SK-N-SH (cell line): ENCODE measurements around the gene C4BPB. TPM values are rescaled to one million over a fixed set of nuclear protein-coding genes. Genes with fewer than 3 reads are reported as not detected.

Experiments
- CTCF ChIA-PET: fragments of 300-600, 350-600 bp; formaldehyde crosslinking; extraction: SDS; loops from one replicate; lab custom pipeline; 2021; lab: Yijun Ruan, JAX
- POLR2A ChIA-PET: fragments of 350-600 bp; sonication (Branson Sonifier 250); formaldehyde crosslinking; extraction: SDS; loops from one replicate; lab custom pipeline; 2020; ENCODE audit warnings: antibody characterized with exemption, inconsistent platforms; lab: Yijun Ruan, JAX
- DNase-seq: peaks from one replicate; pipeline ENCODE4 v3.0.0; 2012
- H2AFZ ChIP-seq: fragments of 200-600 bp; sonication (generic); 2 replicates; pipeline ENCODE4 v1.8.1; 2016; ENCODE audit warnings: antibody characterized with exemption, mild to moderate bottlenecking, low read depth
- H3F3A ChIP-seq: fragments of 200-600 bp; sonication (generic); replicated peaks from 2 replicates; pipeline ENCODE3; 2016; ENCODE audit warnings: antibody characterized with exemption, mild to moderate bottlenecking; ENCODE audit not compliant: insufficient read depth
- H3K27ac ChIP-seq, 2 experiments: fragments of 200-500 bp in 1 of 2; fragments of 200-600 bp in 1 of 2; sonication (Bioruptor generic) in 1 of 2; sonication (generic), shearing (Covaris generic) in 1 of 2; 2 replicates each; pipeline versions ENCODE4 v1.5.1 to v1.6.1; 2014 to 2016; ENCODE audit warnings: low read depth in 2 of 2, inconsistent platforms in 1 of 2, low read length in 1 of 2, mild to moderate bottlenecking in 1 of 2, mixed read lengths in 1 of 2
- H3K27me3 ChIP-seq: fragments of 200-600 bp; sonication (generic), shearing (Covaris generic); 2 replicates; pipeline ENCODE4 v1.6.1; 2016; ENCODE audit warnings: mixed run types; ENCODE audit not compliant: insufficient read depth
- H3K36me3 ChIP-seq, 2 experiments: fragments of 200-500 bp in 1 of 2; fragments of 200-600 bp in 1 of 2; sonication (Bioruptor generic) in 1 of 2; sonication (generic) in 1 of 2; replicated peaks in 1 of 2; 2 replicates each; pipeline versions ENCODE3 to v1.5.1; 2014 to 2016; ENCODE audit warnings: low read length in 1 of 2, mild to moderate bottlenecking in 1 of 2; ENCODE audit not compliant: insufficient read depth in 2 of 2, control insufficient read depth in 1 of 2
- H3K4me1 ChIP-seq, 2 experiments: fragments of 200-500 bp in 1 of 2; fragments of 200-600 bp in 1 of 2; sonication (Bioruptor generic) in 1 of 2; sonication (generic), shearing (Covaris generic) in 1 of 2; 2 replicates each; pipeline versions ENCODE4 v1.5.1 to v1.6.1; 2014 to 2016; ENCODE audit warnings: low read depth in 1 of 2, low read length in 1 of 2, mixed run types in 1 of 2; ENCODE audit not compliant: insufficient read depth in 2 of 2, control insufficient read depth in 1 of 2
- H3K4me2 ChIP-seq: fragments of 200-600 bp; sonication (generic), shearing (Covaris generic); 2 replicates; pipeline ENCODE4 v1.6.1; 2017; ENCODE audit warnings: mixed run types
- H3K4me3 ChIP-seq, 2 experiments: fragments of 200-500 bp in 1 of 2; fragments of 200-600 bp in 1 of 2; sonication (Bioruptor generic) in 1 of 2; sonication (generic), shearing (Covaris generic) in 1 of 2; 2 replicates each; pipeline versions ENCODE4 v1.5.1 to v1.8.1; 2014 to 2016; ENCODE audit warnings: low read depth in 2 of 2, inconsistent platforms in 1 of 2, low read length in 1 of 2, mild to moderate bottlenecking in 1 of 2, mixed read lengths in 1 of 2, moderate library complexity in 1 of 2
- H3K79me2 ChIP-seq: fragments of 200-600 bp; sonication (generic); 2 replicates; pipeline ENCODE4 v1.8.1; 2017; ENCODE audit warnings: mild to moderate bottlenecking; ENCODE audit not compliant: insufficient read depth
- H3K9ac ChIP-seq: fragments of 200-600 bp; sonication (generic); 2 replicates; pipeline ENCODE4 v1.6.1; 2017; ENCODE audit warnings: mixed run types
- H3K9me2 ChIP-seq: fragments of 200-600 bp; sonication (generic); 2 replicates; pipeline ENCODE4 v1.6.1; 2017; ENCODE audit warnings: mixed run types
- H3K9me3 ChIP-seq: fragments of 200-600 bp; sonication (generic); 2 replicates; pipeline ENCODE4 v1.6.1; 2017; ENCODE audit warnings: mixed run types, mild to moderate bottlenecking, moderate library complexity
- H4K20me1 ChIP-seq: fragments of 200-600 bp; sonication (generic); 2 replicates; pipeline ENCODE4 v1.6.1; 2017; ENCODE audit warnings: mild to moderate bottlenecking, mixed run types; ENCODE audit not compliant: insufficient read depth
- CHD2 ChIP-seq: fragments of 150-350 bp; IDR thresholded peaks from 2 replicates; pipeline ENCODE4 v1.6.1; 2018; ENCODE audit warnings: low read length; ENCODE audit not compliant: partially characterized antibody
- ELF1 ChIP-seq: IDR thresholded peaks from 2 replicates; pipeline ENCODE4 v1.4.0; 2012
- EZH2phosphoT487 ChIP-seq: fragments of 200-600 bp; sonication (generic); IDR thresholded peaks from 2 replicates; pipeline ENCODE4 v1.6.1; 2017; ENCODE audit warnings: low read depth, mixed run types, mild to moderate bottlenecking, antibody characterized with exemption, moderate library complexity, borderline replicate concordance
- GABPA ChIP-seq: IDR thresholded peaks from 2 replicates; pipeline ENCODE4 v1.4.0; 2012; ENCODE audit warnings: low read depth, mild to moderate bottlenecking
- GATA2 ChIP-seq: sonication (generic); formaldehyde crosslinking; IDR thresholded peaks from 2 replicates; pipeline ENCODE4 v1.5.0; 2020; ENCODE audit warnings: mild to moderate bottlenecking, missing genetic modification reagents
- MEF2A ChIP-seq: IDR thresholded peaks from 2 replicates; pipeline ENCODE4 v1.4.0; 2012; ENCODE audit warnings: low read depth, borderline replicate concordance
- NRF1 ChIP-seq: IDR thresholded peaks from 2 replicates; pipeline ENCODE4 v1.6.1; 2012; ENCODE audit warnings: low read depth, mild to moderate bottlenecking, low read length
- POLR2AphosphoS5 ChIP-seq: IDR thresholded peaks from 2 replicates; pipeline ENCODE4 v1.6.1; 2012; ENCODE audit warnings: low read depth, low read length
- RAD21 ChIP-seq: IDR thresholded peaks from 2 replicates; pipeline ENCODE4 v1.6.1; 2012; ENCODE audit warnings: mild to moderate bottlenecking, low read length
- RFX5 ChIP-seq: IDR thresholded peaks from 2 replicates; pipeline ENCODE4 v1.6.1; 2012; ENCODE audit warnings: mild to moderate bottlenecking, improper control_type of control experiment, low read length
- RXRA ChIP-seq: IDR thresholded peaks from 2 replicates; pipeline ENCODE4 v1.4.0; 2012; ENCODE audit warnings: low read depth, mild to moderate bottlenecking, borderline replicate concordance
- SIN3A ChIP-seq: IDR thresholded peaks from 2 replicates; pipeline ENCODE4 v1.6.1; 2012; ENCODE audit warnings: low read depth, mild to moderate bottlenecking, low read length, moderate library complexity, borderline replicate concordance
- SMC3 ChIP-seq: IDR thresholded peaks from 2 replicates; pipeline ENCODE4 v1.6.1; 2012; ENCODE audit warnings: low read depth, low read length, improper control_type of control experiment
- TAF1 ChIP-seq: IDR thresholded peaks from 2 replicates; pipeline ENCODE4 v1.6.1; 2012; ENCODE audit warnings: low read depth, mild to moderate bottlenecking, low read length, moderate library complexity, borderline replicate concordance
- TCF12 ChIP-seq: IDR thresholded peaks from 2 replicates; pipeline ENCODE4 v1.4.0; 2012
- WGBS: methylation state at CpG from one replicate; pipeline ENCODE4 v1.1.6; 2017; ENCODE audit warnings: low lambda C conversion rate; 5-methylcytosine and 5-hydroxymethylcytosine counted together
- polyA plus RNA-seq, 3 experiments: library from polyadenylated mRNA; depleted of rRNA; stranded (reverse); fragments of >200 nt; gene quantifications; 2 replicates each; pipeline ENCODE4 v1.2.3, GENCODE V29; 2012
- TF ChIP-seq, protein P1 (sequence below): IDR thresholded peaks from 2 replicates; pipeline ENCODE4 v1.4.0; 2012; ENCODE audit warnings: low read depth, borderline replicate concordance
- TF ChIP-seq, protein P2 (sequence below): IDR thresholded peaks from 2 replicates; pipeline ENCODE4; 2012
- TF ChIP-seq, protein P3 (sequence below): fragments of 200-600 bp; sonication (generic); IDR thresholded peaks from 2 replicates; pipeline ENCODE4 v1.6.1; 2017; ENCODE audit warnings: antibody characterized with exemption, mild to moderate bottlenecking, moderate library complexity
- TF ChIP-seq, protein P4 (sequence below): IDR thresholded peaks from 2 replicates; pipeline ENCODE4 v1.4.0; 2012; ENCODE audit warnings: low read depth

C4BPB gene
- polyA plus RNA-seq, 1 of the 3 experiments (the other 2 are of a cell fraction) = not detected

DNA sequence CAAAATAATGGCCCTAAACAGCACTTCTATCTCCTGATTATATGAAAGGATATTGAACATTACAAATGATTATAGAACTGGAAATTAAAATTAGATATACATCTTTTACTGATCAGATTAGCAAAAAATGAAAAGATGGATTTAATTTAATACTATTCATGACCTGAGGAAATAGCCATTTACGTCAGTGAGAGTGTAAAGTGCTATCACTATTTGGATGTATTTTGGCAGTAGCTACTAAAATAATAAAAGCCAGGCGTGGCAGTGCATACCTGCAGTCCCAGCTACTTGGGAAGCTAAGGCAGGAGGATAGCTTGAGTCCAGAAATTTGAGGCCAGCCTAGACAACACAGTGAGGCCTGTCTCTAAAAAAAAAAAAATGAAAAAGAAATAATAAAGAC is 5.3 kb downstream of the C4BPB start:
- no peaks in the 10 kb centered on the region for H3K9me3 ChIP-seq
- H3K79me2 ChIP-seq = no peaks in the 10 kb centered on the region
- DNase-seq = no peak
- no peaks in the 10 kb centered on the region for H3K9me2 ChIP-seq
- POLR2A ChIA-PET = no interaction called here
- peaks cover 44% of the 10 kb centered on the region; the same call in 1 of the 2 replicates for H3K27me3 ChIP-seq
- H3K4me2 ChIP-seq = no peak overlapping the region
- no peaks in the 10 kb centered on the region for H3K4me1 ChIP-seq
- H3K36me3 ChIP-seq = no peaks in the 10 kb centered on the region
- no peak overlapping the region for H3K9ac ChIP-seq
- H2AFZ ChIP-seq = no peak overlapping the region
- H3K4me3 ChIP-seq = no peak overlapping the region
- H3K27ac ChIP-seq = no peak overlapping the region
- CTCF ChIA-PET = interaction anchor here (1.4 to 1.6 kb wide), 3 partner anchors 10 to 359 kb away, joined by 3 to 5 read pairs (median 4); no protein-coding TSS in a partner anchor
- no peaks in the 10 kb centered on the region for H3F3A ChIP-seq
- H4K20me1 ChIP-seq = no peaks in the 10 kb centered on the region
- WGBS = 8% methylated on average over 2 of the region's 2 CpGs
- no peak for TF ChIP-seq ELF1
- TF ChIP-seq, protein P1, sequence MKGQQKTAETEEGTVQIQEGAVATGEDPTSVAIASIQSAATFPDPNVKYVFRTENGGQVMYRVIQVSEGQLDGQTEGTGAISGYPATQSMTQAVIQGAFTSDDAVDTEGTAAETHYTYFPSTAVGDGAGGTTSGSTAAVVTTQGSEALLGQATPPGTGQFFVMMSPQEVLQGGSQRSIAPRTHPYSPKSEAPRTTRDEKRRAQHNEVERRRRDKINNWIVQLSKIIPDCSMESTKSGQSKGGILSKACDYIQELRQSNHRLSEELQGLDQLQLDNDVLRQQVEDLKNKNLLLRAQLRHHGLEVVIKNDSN = no peak
- no peak for TF ChIP-seq EZH2phosphoT487
- TF ChIP-seq, protein P2, sequence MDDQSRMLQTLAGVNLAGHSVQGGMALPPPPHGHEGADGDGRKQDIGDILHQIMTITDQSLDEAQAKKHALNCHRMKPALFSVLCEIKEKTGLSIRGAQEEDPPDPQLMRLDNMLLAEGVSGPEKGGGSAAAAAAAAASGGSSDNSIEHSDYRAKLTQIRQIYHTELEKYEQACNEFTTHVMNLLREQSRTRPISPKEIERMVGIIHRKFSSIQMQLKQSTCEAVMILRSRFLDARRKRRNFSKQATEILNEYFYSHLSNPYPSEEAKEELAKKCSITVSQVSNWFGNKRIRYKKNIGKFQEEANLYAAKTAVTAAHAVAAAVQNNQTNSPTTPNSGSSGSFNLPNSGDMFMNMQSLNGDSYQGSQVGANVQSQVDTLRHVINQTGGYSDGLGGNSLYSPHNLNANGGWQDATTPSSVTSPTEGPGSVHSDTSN = no peak
- TF ChIP-seq, protein P3, sequence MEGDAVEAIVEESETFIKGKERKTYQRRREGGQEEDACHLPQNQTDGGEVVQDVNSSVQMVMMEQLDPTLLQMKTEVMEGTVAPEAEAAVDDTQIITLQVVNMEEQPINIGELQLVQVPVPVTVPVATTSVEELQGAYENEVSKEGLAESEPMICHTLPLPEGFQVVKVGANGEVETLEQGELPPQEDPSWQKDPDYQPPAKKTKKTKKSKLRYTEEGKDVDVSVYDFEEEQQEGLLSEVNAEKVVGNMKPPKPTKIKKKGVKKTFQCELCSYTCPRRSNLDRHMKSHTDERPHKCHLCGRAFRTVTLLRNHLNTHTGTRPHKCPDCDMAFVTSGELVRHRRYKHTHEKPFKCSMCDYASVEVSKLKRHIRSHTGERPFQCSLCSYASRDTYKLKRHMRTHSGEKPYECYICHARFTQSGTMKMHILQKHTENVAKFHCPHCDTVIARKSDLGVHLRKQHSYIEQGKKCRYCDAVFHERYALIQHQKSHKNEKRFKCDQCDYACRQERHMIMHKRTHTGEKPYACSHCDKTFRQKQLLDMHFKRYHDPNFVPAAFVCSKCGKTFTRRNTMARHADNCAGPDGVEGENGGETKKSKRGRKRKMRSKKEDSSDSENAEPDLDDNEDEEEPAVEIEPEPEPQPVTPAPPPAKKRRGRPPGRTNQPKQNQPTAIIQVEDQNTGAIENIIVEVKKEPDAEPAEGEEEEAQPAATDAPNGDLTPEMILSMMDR = no peak
- TF ChIP-seq TAF1 = no peak

DNA sequence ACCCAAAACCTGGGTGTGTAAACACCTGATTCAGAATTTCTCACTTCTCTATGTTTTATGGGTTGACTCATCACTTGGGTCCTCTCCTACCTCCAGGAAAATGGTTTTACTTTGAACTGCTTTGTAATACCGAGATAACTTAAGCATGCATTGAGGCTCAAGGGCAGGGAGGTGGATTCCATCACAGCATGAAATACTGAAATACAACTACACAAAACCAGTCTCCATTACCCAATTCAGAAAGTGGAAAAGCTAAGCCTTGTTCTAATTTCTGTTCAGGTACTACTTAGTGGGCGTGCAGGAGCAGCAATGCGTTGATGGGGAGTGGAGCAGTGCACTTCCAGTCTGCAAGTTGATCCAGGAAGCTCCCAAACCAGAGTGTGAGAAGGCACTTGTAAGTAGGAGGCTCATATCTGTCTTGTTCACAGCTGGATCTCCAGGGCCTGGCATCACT is 9.2 kb downstream of the C4BPB start:
- Histone ChIP-seq H3K27ac (no peak overlapping the region), H3K9ac (no peak overlapping the region), H3K27me3 (peaks cover 25% of the 10 kb centered on the region; the same call in 1 of the 2 replicates), H3F3A (no peaks in the 10 kb centered on the region), H4K20me1 (no peaks in the 10 kb centered on the region), H3K9me3 (no peaks in the 10 kb centered on the region; the same call in 1 of the 2 replicates), H3K4me2 (no peak overlapping the region), H3K36me3 (no peaks in the 10 kb centered on the region), H3K4me1 (no peaks in the 10 kb centered on the region), H3K79me2 (no peaks in the 10 kb centered on the region), H3K4me3 (no peak overlapping the region), H2AFZ (no peak overlapping the region), H3K9me2 (no peaks in the 10 kb centered on the region)
- ChIA-PET POLR2A (no interaction called here), CTCF (interaction anchor here (1.1 kb wide), 1 partner anchor 14 kb away, joined by 4 read pairs; no protein-coding TSS in a partner anchor)
- DNase-seq = no peak
- 0% methylated on average over 3 of the region's 3 CpGs for WGBS
- TF ChIP-seq SMC3 (no peak), CHD2 (no peak), TCF12 (no peak), MEF2A (no peak), RFX5 (no peak), SIN3A (no peak), ELF1 (no peak), GATA2 (CRISPR knock-in tag) (no peak), RAD21 (no peak), RXRA (no peak), NRF1 (no peak), POLR2AphosphoS5 (no peak), GABPA (no peak)
- TF ChIP-seq, protein P4, sequence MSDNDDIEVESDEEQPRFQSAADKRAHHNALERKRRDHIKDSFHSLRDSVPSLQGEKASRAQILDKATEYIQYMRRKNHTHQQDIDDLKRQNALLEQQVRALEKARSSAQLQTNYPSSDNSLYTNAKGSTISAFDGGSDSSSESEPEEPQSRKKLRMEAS = no peak
- TF ChIP-seq, protein P3 = no peak
- TF ChIP-seq, protein P1 = no peak
